OCI-LY7 (cell line): Measurements from ENCODE around the gene NOX4.

Experiments
- EZH2phosphoT487 ChIP-seq: fragments of 200-600 bp; sonication (generic); IDR thresholded peaks from 2 replicates; pipeline ENCODE4 v1.6.1; 2018; ENCODE audit warnings: low read depth, borderline replicate concordance, mild to moderate bottlenecking, mixed run types, antibody characterized with exemption, low read length, moderate library complexity, mixed read lengths
- TF ChIP-seq, protein P1 (sequence below): fragments of 200-600 bp; sonication (generic); conservative IDR thresholded peaks from 2 replicates; pipeline ENCODE4 v1.5.1; 2014; ENCODE audit warnings: mild to moderate bottlenecking, antibody characterized with exemption, low read length, moderate library complexity, mixed read lengths

DNA sequence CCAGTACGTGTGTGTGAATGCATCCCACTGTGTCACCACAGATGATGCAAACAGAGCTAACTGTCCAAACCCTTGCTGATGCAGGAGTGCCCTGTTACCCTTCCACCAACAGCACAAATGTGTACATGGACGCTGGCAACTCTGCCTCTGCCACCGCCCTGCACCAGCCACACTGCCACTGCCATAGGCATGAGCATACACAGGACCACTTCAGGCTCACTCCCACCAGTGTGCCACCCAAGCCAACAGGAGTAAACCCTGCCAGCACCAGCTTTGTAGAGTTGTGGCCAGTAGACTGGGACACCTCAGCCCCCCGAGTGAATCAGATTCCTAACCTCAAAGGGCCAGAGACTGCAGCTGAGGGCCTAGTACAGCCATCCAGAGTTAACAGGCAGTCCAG is 34.0 kb downstream of the NOX4 start:
- TF ChIP-seq, protein P1, sequence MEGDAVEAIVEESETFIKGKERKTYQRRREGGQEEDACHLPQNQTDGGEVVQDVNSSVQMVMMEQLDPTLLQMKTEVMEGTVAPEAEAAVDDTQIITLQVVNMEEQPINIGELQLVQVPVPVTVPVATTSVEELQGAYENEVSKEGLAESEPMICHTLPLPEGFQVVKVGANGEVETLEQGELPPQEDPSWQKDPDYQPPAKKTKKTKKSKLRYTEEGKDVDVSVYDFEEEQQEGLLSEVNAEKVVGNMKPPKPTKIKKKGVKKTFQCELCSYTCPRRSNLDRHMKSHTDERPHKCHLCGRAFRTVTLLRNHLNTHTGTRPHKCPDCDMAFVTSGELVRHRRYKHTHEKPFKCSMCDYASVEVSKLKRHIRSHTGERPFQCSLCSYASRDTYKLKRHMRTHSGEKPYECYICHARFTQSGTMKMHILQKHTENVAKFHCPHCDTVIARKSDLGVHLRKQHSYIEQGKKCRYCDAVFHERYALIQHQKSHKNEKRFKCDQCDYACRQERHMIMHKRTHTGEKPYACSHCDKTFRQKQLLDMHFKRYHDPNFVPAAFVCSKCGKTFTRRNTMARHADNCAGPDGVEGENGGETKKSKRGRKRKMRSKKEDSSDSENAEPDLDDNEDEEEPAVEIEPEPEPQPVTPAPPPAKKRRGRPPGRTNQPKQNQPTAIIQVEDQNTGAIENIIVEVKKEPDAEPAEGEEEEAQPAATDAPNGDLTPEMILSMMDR = no peak
- TF ChIP-seq EZH2phosphoT487 = no peak
